GM18498 (cell line): ENCODE measurements around the gene CXCR4.
"Not testable (repeated sequence)": the region's sequence is repeated elsewhere in the genome, so short reads cannot be mapped to it uniquely, and the experiment has no call there.

Experiments used
- ATAC-seq: cut with Tn5 transposase; IDR thresholded peaks from one replicate; pipeline ENCODE4 v1.9.1; 2021; ENCODE audit warnings: mild to moderate bottlenecking, moderate library complexity; ENCODE audit not compliant: unreplicated experiment

Gene CXCR4

GRCh38 chr2:136115183-136115761 is 2.7 kb downstream of the CXCR4 start:
- no peak for ATAC-seq

- ATAC-seq, result no peak
Measured at GRCh38 chr2:136114382-136114781, 3.6 kb downstream of the CXCR4 start.

DNA sequence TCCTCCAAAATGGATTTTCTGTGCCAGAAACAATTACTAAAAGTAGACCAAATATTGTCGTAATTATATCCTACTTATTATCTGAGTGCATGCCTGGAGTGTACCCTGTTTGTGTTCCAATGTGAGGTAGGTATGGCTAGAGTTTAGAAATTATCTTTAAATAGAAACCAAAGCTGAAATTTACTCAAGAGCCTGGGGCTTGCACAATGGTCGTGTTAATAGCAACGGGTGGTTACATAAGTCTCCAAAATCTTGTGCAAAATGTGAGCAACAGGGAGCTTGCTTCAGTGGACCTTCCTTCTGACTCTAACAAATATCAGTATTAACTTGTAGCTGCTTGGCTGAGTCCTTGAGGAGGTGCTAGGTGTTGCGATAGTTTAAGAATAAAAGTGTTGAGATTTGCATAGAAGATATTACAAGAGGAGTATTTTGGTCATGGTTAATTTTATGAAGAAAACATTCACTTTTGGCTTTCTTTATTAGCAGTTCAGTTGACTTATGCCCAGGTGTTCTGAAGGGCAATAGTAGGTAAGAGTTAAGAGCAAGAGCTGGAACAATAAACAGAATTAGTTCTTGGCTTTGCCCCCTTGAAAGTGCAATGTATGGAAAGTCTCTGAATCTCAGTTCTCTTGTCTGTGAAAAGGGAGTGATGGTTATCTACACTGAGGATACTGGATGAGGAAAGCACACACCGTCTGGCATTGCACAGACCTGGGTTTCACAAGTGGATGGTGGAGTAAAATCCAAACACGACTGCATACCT is 4.6 kb downstream of the CXCR4 start:
- no peak for ATAC-seq

DNA sequence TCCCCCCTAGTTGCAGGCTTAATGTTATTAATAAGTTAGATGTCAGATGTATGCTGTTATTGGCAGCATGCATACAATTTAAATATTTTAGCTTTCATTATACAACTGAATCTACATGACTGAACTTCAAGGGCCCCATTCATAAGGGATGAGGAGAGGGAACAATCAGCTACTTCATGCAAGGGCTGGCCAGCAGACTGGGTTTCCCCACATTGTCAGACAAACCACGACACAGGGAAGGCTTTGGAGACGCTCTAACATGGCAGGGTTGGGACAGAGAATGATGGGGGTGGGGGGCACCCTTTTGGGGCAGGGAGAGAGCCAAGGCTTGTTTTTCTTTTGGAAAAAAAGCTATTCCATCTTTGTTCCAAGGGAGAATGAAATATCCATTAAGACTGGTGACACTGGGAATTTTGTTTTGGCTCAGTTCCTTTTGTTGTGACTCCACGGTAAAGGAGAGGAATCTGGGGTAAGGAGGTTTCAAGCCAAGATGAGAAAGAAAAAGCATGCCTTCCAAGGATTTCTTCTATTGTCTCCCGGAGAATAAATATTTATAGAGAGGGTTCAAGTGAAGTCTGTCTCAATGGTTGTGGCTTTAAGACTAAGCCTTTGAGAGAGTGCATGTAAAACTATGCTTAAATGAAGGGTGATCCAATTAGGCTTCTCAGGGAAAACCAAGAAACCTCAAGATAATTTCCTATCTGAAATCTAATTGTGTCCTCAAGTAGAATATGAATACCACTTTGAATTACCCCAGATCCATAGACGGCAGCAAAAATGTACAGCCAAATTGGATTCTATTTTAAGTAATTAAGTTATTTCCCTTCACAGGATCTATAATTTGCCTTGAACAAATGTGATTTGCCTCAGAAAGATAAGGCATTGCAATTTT is 5.4 kb downstream of the CXCR4 start:
- no peak for ATAC-seq

DNA sequence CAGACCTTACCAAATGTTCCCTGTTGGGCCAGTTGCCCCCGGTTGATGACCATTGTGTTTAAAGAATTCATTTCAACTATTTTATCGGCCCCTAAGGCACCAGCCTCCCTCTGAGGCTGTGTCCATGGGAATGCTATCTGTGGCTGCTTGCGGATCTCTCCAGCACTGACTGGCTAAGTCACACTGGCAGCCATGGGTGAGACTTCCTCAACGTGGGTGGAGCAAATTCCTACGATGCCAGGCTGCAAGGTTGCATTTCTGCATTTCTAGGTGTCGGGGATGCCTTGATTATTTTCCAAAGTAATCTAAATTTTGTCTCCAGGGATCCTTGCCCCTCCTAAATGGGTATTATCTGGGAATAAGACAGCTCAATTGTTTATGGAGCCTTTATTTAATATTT is 6.2 kb downstream of the CXCR4 start:
- no peak for ATAC-seq

DNA sequence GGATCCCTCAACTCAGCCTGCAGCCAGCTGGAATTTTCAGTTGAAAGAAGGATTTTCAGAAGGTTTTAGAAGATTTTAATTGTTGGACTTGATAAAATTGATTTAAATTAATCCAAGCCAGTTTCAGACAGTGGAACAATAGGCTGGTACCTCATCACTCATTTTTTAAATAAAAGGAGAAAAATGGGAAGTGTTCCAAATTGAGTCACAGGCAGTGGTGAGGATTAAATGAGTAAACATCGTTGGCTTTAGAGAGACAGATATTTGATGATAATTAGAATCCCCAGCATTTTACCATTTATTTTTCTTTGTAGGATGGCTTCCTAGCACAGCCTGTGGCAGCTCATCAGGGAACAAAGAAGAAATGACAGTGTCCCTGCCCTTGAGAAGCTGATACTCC is 7.4 kb downstream of the CXCR4 start:
- no peak for ATAC-seq

DNA sequence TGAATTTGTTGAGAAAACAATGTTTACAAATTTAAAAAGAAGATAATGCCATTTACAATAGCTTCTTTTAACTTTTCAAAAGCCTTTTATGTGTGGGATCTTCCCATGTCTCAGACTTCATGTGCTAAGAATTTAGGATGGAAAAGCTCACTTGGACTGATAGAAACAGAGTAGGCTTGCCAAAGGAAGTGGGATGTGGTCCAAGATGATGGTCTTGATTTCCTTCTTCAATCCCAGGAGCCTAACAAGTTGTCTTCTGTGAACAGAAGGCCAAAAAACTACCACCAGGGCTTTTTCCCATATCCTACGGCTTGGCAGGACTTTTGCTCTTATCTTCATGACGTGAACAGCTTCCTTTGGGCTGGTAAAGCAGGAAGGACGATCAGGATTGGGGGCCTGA is 9.5 kb downstream of the CXCR4 start:
- no peak for ATAC-seq

DNA sequence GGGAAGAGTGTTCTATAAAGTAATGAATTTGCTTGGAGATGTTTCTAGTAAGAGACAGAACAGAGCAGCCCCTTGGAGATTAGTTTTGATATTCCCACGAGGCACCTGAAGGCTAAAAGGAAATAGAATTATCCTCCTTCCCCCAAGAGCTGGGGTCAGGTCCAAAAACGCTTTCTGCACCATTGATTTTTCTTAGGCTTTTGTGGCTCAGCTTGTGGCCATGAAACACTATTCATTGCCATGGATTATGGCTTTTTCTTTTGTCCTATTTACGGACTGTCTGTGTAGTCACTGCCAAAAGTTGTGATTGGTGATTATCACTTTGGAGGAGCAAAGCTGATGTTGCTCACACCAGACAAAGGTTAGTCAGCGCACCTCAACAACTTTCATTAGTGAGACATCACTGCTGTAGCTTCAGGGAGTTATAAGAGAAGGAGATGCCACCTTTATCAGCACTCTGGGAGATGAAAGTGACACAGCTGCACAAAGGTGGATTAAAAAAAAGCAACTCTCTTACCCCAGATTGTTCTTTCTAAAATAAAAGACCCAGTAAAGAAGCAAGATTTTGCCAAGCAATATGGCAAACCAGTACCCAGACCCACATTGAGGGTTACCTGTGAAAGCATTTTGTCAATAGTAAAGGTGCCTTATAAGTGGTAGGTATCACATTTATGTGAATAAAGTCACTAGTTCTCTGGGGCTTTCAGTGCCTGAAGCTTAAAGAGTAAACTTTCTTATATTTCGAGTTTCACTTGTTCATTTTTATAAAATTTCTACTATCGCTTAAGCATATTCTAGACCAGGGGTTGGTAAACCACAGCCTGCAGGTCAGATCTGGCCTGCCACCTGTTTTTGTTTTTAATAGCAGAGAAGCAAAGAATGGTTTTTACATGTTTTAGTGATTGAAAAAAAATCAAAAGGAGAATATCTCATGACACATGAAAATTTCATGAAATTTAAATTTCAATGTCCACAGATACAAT is 10.6 kb downstream of the CXCR4 start:
- peak; percentile 81 for ATAC-seq

DNA sequence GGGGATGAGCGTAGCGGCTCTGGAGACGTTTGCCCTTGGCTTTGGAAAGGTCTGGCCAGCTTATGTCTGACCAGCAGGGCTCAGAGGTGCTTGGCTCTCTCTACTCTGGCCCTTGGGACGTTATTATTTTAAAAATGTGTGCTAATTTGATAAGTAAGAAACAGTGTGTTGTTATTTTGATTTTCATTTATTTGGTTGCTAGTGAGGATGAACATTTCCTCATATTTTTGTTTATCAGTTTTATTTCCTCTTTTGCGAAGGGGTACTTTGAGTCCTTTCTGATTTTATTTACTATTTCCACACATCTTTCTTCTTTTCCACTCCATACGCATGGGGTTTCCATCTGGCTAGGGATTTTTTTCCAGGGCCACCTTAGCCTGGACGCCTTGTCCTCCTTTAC is 11.4 kb downstream of the CXCR4 start:
- no peak for ATAC-seq

DNA sequence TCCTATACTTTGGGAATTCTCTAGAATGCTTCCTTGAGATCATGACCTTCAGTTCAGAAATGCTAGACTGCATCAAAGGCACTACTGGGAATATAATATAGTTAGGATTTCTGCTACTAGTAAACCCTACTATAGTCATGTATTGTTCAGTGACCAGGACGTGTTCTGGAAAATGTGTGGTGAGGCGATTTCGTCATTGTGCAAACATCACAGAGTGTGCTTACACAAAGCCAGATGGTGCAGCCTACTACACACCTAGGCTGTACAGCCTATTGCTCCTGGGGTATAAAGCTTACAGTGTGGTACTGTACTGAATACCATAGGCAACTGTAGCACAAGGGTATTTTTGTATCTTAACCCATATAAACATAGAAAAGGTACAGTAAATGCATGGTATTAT is 13.0 kb downstream of the CXCR4 start:
- no peak for ATAC-seq

GRCh38 chr2:136101042-136101441 is 16.9 kb downstream of the CXCR4 start:
- ATAC-seq, result no peak

- no peak for ATAC-seq
Measured at GRCh38 chr2:136098441-136098840, 19.5 kb downstream of the CXCR4 start.

- no peak for ATAC-seq
Measured at GRCh38 chr2:136093583-136093982, 24.4 kb downstream of the CXCR4 start.

DNA sequence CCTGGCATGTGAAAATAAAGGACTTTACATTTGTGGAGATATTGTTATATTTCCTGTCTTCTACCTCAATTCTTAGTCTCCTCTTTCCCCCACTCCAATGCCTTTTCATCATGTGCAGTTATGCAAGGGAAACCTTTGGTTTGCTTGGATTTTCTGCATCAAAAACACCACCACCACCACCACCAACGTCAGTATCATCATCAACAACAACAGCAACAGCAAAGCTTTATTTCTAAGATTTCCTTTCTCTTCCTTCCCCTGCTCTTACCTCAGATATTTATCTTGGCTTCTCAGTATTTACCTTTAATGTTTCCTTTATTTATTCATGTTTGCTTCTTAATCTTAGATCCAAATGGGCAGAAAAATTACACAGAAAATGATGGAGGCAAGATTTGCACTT is 26.1 kb downstream of the CXCR4 start:
- ATAC-seq, result no peak

- not testable (repeated sequence) for ATAC-seq
Measured at GRCh38 chr2:136087901-136088460, 30.0 kb downstream of the CXCR4 start.

DNA sequence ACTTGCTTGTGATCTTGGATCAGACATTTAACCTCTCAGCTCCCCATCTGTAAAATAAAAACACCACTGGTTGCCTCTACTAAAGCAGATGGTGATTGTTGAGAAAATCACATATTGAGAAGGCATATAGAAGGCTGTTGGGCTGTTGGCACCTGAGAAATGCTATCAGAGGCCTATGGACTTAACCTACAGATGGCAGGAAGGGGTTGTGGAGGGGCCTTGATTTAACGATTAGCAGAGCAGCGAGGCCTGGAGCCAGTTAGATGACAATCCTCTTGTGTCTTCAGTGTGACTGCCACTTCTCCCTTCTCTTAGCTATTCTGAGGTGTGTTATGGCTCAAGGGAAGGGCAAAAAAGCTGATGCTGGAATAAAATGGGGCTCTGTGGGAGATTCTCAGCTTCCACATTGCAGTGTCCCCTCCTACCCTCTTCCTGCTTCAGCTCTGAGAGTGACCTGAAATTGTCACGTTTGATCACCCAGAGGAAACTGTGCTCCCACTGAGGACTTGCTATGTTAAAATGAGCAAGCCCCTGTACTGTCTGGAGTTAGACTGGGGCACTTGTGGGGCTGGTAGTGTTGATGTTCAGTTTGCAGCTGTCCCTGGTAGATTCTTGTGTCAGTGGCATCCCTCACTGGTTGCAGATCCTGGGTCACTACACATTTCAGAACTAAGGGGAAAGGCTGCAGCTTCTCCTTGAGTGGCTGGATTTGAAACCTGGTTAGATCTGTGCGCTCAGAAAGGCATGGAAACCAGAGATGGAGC is 31.5 kb downstream of the CXCR4 start:
- no peak for ATAC-seq

DNA sequence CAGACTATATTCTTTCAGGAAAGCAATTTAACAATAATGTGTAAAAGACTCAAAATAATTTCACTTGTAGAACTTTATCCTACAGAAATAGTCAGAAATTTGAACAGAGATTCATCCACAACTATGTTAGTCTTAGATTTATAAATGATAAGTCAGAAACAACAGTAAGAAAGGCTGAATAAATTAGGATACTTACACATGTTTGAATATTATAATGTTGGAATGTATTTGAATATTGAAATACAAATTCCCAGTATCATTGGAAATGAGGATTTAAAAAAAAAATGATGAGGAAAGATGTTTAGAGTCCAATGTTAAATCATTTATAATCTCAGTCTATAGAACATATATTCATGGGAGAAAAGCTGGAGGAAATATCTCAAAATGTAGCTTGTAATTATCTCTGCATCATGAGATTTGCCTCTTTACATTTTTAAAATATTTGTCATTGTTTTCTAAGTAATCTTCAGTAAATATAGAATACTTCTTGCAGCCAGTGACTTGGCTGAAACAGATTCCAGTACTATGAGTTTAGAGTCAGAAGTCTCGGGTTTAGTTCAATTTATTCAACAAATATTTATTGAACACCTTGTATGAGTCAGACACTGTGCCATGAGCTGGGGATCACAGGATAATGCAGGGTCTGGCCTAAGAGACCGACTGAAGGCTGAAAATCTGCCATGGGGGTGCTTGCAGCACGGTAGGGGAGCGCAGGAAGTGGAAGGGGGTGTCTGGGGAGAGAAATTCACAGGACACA is 32.3 kb downstream of the CXCR4 start:
- no peak for ATAC-seq

DNA sequence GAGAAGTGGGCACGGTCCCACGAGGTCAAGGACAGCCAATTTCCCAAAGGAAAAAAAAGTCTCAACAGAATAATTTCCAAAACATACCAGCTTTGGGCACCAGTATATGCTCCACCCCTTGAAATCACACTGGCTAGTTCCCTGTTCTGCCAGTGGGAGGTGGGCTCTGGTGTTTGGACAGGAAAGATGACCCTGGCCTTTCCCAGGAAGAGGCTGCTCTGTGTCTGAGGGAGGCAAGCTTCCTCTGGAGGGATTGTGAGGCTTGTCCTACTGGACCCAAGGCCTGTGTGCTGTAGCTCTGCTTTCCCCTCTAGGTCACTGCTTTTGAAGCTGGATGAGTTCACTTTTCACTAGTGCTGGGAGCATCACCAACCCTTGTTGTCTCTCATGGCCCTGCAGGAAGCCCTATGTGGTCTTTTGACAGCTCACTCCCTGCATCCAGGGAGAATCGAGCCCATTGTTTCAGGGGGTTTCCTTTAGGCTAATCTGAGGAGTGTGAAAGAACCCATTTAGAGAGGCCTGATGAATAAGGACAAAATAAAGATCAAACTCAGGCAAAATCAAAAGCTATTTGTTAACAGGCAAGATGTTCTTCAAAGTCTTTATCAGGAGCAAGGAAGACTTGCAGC is 36.3 kb downstream of the CXCR4 start:
- no peak for ATAC-seq
